Karpas-422 (cell line): ENCODE results near the gene HAAO. TPM values are rescaled to one million over a fixed set of nuclear protein-coding genes. Genes with fewer than 3 reads are reported as not detected.
A peak's percentile ranks its signal among the peaks of the same experiment; 100 is the strongest.
"Not testable (repeated sequence)": the region's sequence is repeated elsewhere in the genome, so short reads cannot be mapped to it uniquely, and the experiment has no call there.

Experiments
- DNase-seq: peaks from one replicate; pipeline ENCODE4 v3.0.0-alpha.2; 2015
- H2AFZ ChIP-seq: fragments of 200-600 bp; sonication (generic); 2 replicates; pipeline ENCODE4 v1.6.1; 2014; ENCODE audit warnings: antibody characterized with exemption, low read length, mixed read lengths
- H3K27ac ChIP-seq: fragments of 200-600 bp; sonication (generic); 2 replicates; pipeline ENCODE4 v1.5.1; 2014; ENCODE audit warnings: mild to moderate bottlenecking, low read length, moderate library complexity
- H3K27me3 ChIP-seq: fragments of 200-600 bp; sonication (generic); 2 replicates; pipeline ENCODE4 v1.6.1; 2014; ENCODE audit warnings: low read length, mixed read lengths
- H3K36me3 ChIP-seq: fragments of 200-600 bp; sonication (generic); 2 replicates; pipeline ENCODE4 v1.6.1; 2014; ENCODE audit warnings: low read length, mixed read lengths; ENCODE audit not compliant: insufficient read depth
- H3K4me1 ChIP-seq: fragments of 200-600 bp; sonication (generic); 2 replicates; pipeline ENCODE4 v1.6.1; 2014; ENCODE audit warnings: mild to moderate bottlenecking, low read length, mixed read lengths
- H3K4me2 ChIP-seq: fragments of 200-600 bp; sonication (generic); 2 replicates; pipeline ENCODE4 v1.6.1; 2014; ENCODE audit warnings: low read length, low read depth, mild to moderate bottlenecking; ENCODE audit not compliant: poor library complexity, severe bottlenecking
- H3K4me3 ChIP-seq: fragments of 200-600 bp; sonication (generic); 2 replicates; pipeline ENCODE4 v1.5.1; 2014; ENCODE audit warnings: mild to moderate bottlenecking, antibody characterized with exemption, low read length, mixed read lengths
- H3K79me2 ChIP-seq: fragments of 200-600 bp; sonication (generic); 2 replicates; pipeline ENCODE4 v1.6.1; 2014; ENCODE audit warnings: mild to moderate bottlenecking, low read length, mixed read lengths
- H3K9ac ChIP-seq: fragments of 200-600 bp; sonication (generic); 2 replicates; pipeline ENCODE4 v1.6.0; 2014; ENCODE audit warnings: low read length
- H3K9me2 ChIP-seq: fragments of 200-600 bp; sonication (generic), shearing (Covaris generic); replicated peaks from 2 replicates; pipeline ENCODE4 v1.6.0; 2014; ENCODE audit warnings: mild to moderate bottlenecking, low read length, moderate library complexity; ENCODE audit not compliant: insufficient read depth
- H3K9me3 ChIP-seq: fragments of 300-700, 200-600 bp; sonication (generic); 2 replicates; pipeline ENCODE4 v1.6.1; 2014; ENCODE audit warnings: low read length, mixed read lengths
- H4K20me1 ChIP-seq: fragments of 200-600 bp; sonication (generic); 2 replicates; pipeline ENCODE4 v1.6.1; 2014; ENCODE audit warnings: mild to moderate bottlenecking, antibody characterized with exemption, low read length, low read depth; ENCODE audit not compliant: insufficient read depth
- total RNA-seq: library from RNA; depleted of rRNA; stranded (reverse); fragments of >200 nt; shearing (Covaris generic); gene quantifications from 2 replicates; pipeline ENCODE4 v1.2.3, GENCODE V29; 2014; ENCODE audit warnings: low replicate concordance

The HAAO gene
- total RNA-seq, 1 experiment from 2014 or later, result not detected

DNA sequence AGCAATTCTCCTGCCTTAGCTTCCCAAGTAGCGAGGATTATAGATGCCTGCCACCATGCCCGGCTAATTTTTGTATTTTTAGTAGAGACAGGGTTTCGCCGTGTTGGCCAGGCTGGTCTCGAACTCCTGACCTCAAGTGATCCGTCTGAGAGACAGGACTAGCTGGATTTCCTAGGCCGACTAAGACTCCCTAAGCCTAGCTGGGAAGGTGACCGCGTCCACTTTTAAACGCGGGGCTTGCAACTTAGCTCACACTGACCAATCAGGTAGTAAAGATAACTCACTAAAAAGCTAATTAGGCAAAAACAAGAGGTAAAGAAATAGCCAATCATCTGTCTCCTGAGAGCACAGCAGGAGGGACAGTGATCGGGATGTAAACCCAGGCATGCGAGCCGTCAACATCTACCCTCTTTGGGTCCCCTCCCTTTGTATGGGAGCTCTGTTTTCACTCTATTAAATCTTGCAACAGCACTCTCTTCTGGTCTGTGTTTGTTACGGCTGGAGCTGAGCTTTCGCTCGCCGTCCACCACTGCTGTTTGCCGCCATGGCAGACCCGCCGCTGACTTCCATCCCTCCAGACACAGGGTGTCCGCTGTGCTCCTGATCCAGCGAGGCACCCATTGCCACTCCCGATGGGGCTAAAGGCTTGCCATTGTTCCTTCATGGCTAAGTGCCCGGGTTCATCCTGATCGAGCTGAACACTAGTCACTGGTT is 39.3 kb upstream of the HAAO start:
- H3K27ac ChIP-seq, H3K4me2 ChIP-seq, H2AFZ ChIP-seq, H3K79me2 ChIP-seq, H3K4me3 ChIP-seq, H3K9ac ChIP-seq, H3K36me3 ChIP-seq, DNase-seq, H3K27me3 ChIP-seq, H3K9me3 ChIP-seq, H4K20me1 ChIP-seq, H3K9me2 ChIP-seq: not testable (repeated sequence)
- peaks cover 12% of the 10 kb centered on the region for H3K4me1 ChIP-seq

- no peak for DNase-seq
- no peak overlapping the region for H3K4me3 ChIP-seq
- no peak overlapping the region for H3K9ac ChIP-seq
- no peaks in the 10 kb centered on the region for H4K20me1 ChIP-seq
- H3K4me2 ChIP-seq, result no peak overlapping the region
- no peak overlapping the region for H2AFZ ChIP-seq
- H3K9me3 ChIP-seq, result no peaks in the 10 kb centered on the region
- peaks cover 12% of the 10 kb centered on the region for H3K4me1 ChIP-seq
- no peaks in the 10 kb centered on the region for H3K36me3 ChIP-seq
- no peaks in the 10 kb centered on the region for H3K27me3 ChIP-seq
- H3K79me2 ChIP-seq, result no peaks in the 10 kb centered on the region
- no peak overlapping the region for H3K27ac ChIP-seq
- H3K9me2 ChIP-seq, result no peaks in the 10 kb centered on the region
Measured at GRCh38 chr2:42830922-42831574, 38.7 kb upstream of the HAAO start.

DNA sequence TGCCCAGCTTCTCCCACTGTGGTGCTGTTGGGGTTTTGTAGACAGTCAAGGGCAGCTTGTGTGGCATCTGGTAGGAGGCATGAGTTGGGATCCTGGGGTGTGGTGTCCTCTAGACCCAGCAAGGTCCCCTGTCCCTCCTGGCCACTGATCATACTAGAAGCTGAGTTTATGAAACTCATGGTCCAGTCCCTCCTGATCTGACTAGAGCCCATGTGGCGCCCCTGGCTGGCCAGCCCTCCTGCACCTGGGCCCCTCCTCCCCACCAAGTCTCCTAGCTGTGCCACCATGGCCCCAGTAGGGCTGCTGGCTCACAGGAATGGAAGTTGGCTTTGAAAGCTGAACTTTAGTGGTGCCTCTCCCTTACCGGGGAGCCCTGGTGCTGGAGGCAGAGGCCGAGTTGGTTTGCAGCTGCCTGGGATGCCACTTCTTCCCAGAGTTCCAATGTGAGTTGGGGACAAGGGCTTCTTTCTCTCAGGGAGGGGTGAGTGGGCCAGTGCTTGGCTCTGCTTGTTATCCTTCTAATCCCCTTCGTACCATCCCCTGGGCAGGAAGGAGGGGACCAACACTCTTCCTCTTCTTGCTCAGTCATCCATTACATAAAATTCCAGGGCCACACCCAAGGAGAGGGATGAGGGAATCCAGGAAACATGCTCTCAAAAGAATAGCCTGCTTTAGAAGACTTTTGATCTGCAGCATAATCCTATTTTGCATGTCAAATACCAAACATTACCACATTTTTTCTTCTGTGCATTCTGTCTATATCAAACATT is 37.5 kb upstream of the HAAO start:
- peaks cover 12% of the 10 kb centered on the region for H3K4me1 ChIP-seq
- H2AFZ ChIP-seq, result no peak overlapping the region
- H3K4me3 ChIP-seq, result no peak overlapping the region
- no peaks in the 10 kb centered on the region for H3K9me3 ChIP-seq
- no peaks in the 10 kb centered on the region for H3K9me2 ChIP-seq
- no peak for DNase-seq
- H3K27me3 ChIP-seq, result no peaks in the 10 kb centered on the region
- no peak overlapping the region for H3K27ac ChIP-seq
- no peak overlapping the region for H3K9ac ChIP-seq
- H3K4me2 ChIP-seq, result peak overlapping the region; percentile 26
- no peaks in the 10 kb centered on the region for H3K36me3 ChIP-seq
- no peaks in the 10 kb centered on the region for H4K20me1 ChIP-seq
- no peaks in the 10 kb centered on the region for H3K79me2 ChIP-seq

GRCh38 chr2:42828487-42829425 is 36.4 kb upstream of the HAAO start:
- no peak overlapping the region for H2AFZ ChIP-seq
- no peak overlapping the region for H3K4me2 ChIP-seq
- H3K4me1 ChIP-seq, result peaks cover 12% of the 10 kb centered on the region
- no peaks in the 10 kb centered on the region for H3K36me3 ChIP-seq
- DNase-seq, result peak; percentile 91
- no peak overlapping the region for H3K4me3 ChIP-seq
- H3K27ac ChIP-seq, result no peak overlapping the region
- H3K9ac ChIP-seq, result no peak overlapping the region
- no peaks in the 10 kb centered on the region for H3K27me3 ChIP-seq
- H3K79me2 ChIP-seq, result no peaks in the 10 kb centered on the region
- no peaks in the 10 kb centered on the region for H3K9me3 ChIP-seq
- H4K20me1 ChIP-seq, result no peaks in the 10 kb centered on the region
- H3K9me2 ChIP-seq, result no peaks in the 10 kb centered on the region

- Histone ChIP-seq H3K4me1 (peaks cover 12% of the 10 kb centered on the region), H3K9me2 (no peaks in the 10 kb centered on the region), H3K27me3 (no peaks in the 10 kb centered on the region), H3K9me3 (no peaks in the 10 kb centered on the region), H3K4me2 (peak overlapping the region; percentile 26), H3K79me2 (no peaks in the 10 kb centered on the region), H3K27ac (no peak overlapping the region), H2AFZ (no peak overlapping the region), H3K36me3 (no peaks in the 10 kb centered on the region), H4K20me1 (no peaks in the 10 kb centered on the region), H3K4me3 (no peak overlapping the region), H3K9ac (0 out of 2 replicates have a peak overlapping the region, but pooled peaks have one; percentile 30)
- peak; percentile 92 for DNase-seq
Measured at GRCh38 chr2:42827647-42828486, 35.5 kb upstream of the HAAO start.

DNA sequence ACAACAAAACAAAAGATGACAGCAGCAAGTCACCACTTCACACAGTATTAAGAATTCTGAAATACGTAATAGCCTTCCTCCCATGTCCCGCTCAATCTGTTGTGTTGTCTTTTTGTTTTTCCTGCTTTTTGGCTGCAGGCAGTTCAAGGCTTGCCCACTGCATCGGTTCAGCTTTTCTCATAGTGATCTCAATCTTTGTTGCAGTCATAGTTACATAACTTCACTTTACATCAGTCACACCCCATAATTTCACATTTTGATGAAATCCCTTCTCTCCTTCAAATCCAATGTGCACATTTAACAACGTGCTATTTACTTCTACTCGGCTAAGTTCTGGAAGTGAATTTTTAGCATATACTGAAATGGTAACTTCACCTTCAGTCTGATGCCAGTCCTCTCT is 33.8 kb upstream of the HAAO start:
- no peaks in the 10 kb centered on the region for H4K20me1 ChIP-seq
- H3K4me2 ChIP-seq, result no peak overlapping the region
- H3K36me3 ChIP-seq, result no peaks in the 10 kb centered on the region
- H2AFZ ChIP-seq, result no peak overlapping the region
- H3K27ac ChIP-seq, result no peak overlapping the region
- H3K4me3 ChIP-seq, result no peak overlapping the region
- H3K9ac ChIP-seq, result no peak overlapping the region
- no peaks in the 10 kb centered on the region for H3K79me2 ChIP-seq
- H3K4me1 ChIP-seq, result peaks cover 12% of the 10 kb centered on the region
- H3K9me3 ChIP-seq, result no peaks in the 10 kb centered on the region
- DNase-seq, result no peak
- no peaks in the 10 kb centered on the region for H3K9me2 ChIP-seq
- H3K27me3 ChIP-seq, result no peaks in the 10 kb centered on the region

GRCh38 chr2:42824454-42824807 is 32.0 kb upstream of the HAAO start:
- no peaks in the 10 kb centered on the region for H3K36me3 ChIP-seq
- no peak overlapping the region for H2AFZ ChIP-seq
- H4K20me1 ChIP-seq, result no peaks in the 10 kb centered on the region
- no peaks in the 10 kb centered on the region for H3K27me3 ChIP-seq
- H3K27ac ChIP-seq, result no peak overlapping the region
- H3K9me2 ChIP-seq, result no peaks in the 10 kb centered on the region
- H3K79me2 ChIP-seq, result no peaks in the 10 kb centered on the region
- H3K4me1 ChIP-seq, result peaks cover 3% of the 10 kb centered on the region
- DNase-seq, result no peak
- H3K4me2 ChIP-seq, result no peak overlapping the region
- no peak overlapping the region for H3K9ac ChIP-seq
- H3K9me3 ChIP-seq, result no peaks in the 10 kb centered on the region
- no peak overlapping the region for H3K4me3 ChIP-seq
